Fibroblast of peridontal ligament (primary cell): ENCODE data around the gene ZNF468.
"Not testable (repeated sequence)": the region's sequence is repeated elsewhere in the genome, so short reads cannot be mapped to it uniquely, and the experiment has no call there.

Experiments used
- DNase-seq: peaks from one replicate; pipeline ENCODE4 v3.0.0-alpha.2; 2010; ENCODE audit errors: extremely low read depth

ZNF468 gene

GRCh38 chr19:52825765-52826164 is 31.7 kb downstream of the ZNF468 start:
- no peak for DNase-seq

DNA sequence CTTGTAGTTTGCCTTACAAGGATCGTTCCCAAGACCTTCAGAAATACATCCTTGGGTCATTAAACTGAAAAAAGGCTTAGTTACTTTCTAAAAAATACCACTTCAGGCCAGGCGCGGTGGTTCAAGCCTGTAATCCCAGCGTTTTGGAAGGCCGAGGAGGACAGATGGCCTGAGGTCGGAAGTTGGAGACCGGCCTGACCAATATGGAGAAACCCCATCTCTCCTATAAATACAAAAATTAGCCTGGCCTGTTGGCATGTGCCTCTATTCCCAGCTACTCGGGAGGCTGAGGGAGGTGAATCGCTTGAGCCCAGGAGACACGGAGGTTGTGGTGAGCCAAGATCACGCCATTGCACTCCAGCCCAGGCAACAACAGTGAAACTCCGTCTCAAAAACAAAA is 33.7 kb downstream of the ZNF468 start:
- no peak for DNase-seq

DNA sequence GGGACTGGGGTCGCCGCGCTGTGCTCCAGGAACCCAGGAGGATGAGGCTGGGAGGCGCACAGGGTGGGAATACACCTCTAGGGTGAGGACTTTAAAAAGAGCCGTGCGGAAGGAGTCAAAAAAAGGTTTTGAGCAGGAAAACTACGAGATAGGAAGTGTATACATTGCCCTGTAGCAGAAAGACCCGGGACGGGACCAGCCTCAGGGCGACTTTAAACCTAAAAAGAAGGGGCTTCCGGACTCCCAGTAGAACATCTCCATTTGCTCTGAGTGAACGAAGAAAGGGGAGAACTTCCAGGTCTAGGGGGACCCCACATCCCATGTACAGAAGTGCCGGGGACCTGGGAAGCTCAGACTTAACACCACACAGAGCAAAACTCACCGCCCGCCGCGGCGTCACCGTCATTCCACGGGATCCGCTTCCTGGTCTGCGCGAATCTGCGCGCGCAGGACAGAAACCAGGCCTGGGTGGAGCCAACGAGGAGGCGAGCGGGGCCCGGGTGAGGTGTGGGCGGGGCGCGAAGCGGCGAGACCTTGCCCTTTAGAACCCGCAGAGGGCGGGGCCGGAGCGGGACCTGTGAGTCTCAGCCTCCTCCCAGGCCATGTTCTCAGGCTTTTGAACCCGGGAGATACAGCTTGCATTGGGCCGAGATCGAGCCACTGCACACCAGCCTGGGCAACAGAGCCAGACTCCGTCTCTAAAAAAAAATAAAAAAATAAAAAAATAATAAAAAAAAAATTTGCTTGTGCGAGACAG is 36.0 kb downstream of the ZNF468 start, which contains the start of gene ZNF28:
ZNF28 (minus strand) TSS at position 430 of the 757 bp plus-strand sequence. CDS start 3,675 bp downstream, outside the sequence.
- DNase-seq = peak; percentile 32

DNA sequence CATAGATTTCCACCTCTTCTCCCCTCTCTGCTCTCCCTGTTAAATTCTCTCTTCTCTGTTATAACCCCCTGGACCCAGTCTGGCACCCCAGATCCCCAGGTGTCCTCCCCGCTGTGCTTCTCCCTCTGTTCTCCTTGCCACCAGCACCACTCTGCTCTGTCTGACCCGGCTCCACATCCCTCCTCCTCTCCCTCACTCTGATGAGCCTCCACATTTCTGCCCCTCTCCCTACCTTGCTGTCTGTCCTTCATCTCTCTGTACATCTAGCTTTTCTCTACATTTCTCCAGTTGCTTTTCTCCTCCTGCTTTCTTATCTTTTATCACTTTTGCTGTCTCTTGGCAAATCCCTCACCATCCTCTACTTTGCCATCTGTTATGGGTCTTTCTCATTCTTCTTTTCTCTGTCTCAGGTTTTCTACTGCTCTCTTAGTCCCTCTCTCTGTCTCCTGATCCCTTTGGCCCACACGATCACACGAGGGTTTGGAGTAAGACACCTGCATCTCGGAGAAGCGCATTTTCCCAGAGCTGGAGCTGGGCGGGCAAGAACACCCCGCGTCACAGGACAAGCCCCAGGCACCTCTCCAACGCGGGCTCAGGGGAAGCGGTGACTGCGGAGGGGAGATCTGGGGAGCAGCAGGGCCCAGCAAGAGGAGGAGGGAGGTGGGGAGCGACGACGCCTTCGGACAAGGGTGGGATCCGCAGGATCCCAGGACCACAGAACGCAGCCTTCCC is 36.8 kb downstream of the ZNF468 start:
- peak; percentile 21 for DNase-seq

DNA sequence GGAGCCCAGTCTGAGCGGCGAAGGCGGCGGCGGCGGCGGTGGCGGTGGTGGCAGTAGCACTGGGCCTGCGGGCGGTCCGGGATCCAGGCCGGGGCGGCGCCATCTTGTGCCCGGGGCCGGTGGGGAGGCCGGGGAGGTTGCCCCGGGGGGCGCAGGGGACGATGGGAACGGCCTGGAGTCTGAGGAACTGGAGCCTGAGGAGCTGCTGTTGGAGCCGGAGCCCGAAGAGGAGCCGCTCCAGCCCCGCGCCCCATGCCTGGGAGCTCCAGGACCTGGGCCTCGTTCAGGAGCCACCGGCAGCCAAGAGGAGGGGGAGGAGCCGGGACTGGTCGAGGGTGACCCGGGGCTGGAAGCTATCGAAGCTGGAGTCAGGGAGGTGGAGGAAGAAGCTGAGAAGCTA is 47.6 kb downstream of the ZNF468 start:
- no peak for DNase-seq

DNA sequence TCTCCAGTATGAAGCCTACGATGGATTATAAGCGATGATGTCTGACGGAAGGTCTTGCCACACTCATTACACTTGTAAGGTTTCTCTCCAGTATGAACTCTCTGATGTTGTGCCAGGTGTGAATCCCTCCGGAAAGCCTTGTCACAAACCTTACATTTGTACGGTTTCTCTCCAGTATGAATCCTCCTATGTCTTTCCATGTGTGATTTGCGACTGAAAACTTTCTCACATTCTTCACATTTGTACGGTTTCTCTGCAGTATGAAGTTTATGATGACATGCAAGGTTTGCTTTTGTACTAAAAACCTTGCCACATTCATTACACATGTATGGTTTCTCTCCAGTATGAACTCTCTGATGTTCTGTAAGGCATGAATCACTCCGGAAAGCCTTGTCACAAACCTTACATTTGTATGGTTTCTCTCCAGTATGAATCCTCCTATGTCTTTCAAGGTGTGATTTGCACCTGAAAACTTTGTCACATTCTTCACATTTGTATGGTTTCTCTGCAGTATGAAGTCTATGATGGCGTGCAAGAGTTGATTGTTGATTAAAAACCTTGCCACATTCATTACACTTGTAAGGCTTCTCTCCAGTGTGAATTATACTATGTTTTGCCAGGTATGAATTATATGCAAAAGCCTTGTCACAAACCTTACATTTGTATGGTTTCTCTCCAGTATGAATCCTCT is 57.3 kb downstream of the ZNF468 start:
- DNase-seq = not testable (repeated sequence)

GRCh38 chr19:52789440-52789839 is 68.0 kb downstream of the ZNF468 start:
- no peak for DNase-seq
